Measurements from ENCODE around the gene DPM2.

Gene DPM2

GRCh38 chr9:127923046-127923445 is 14.6 kb downstream of the DPM2 start:
- no peak overlapping the region for H3K9ac ChIP-seq (ENCODE audit: low read length)

GRCh38 chr9:127921557-127922120 is 16.0 kb downstream of the DPM2 start:
- Histone ChIP-seq H2AFZ (ENCODE audit: low read depth, low read length, severe bottlenecking) (no peak overlapping the region), H3F3A (ENCODE audit: insufficient read depth) (0 out of 2 replicates have a peak, but pooled peaks cover 4% of the 10 kb centered on the region)

More at GRCh38 chr9:127923046-127923445, 14.6 kb downstream of the DPM2 start:
- H3K9me3 ChIP-seq (ENCODE audit: insufficient read depth, low read length): no peaks in the 10 kb centered on the region
- no peaks in the 10 kb centered on the region for H3K79me2 ChIP-seq (ENCODE audit: insufficient read depth, low read length)
- no peak overlapping the region for H3K4me3 ChIP-seq (ENCODE audit: insufficient read depth, low read length, poor library complexity, severe bottlenecking)
- no peak overlapping the region for H3K4me2 ChIP-seq (ENCODE audit: low read depth, low read length, poor library complexity, severe bottlenecking)
- H3K27ac ChIP-seq (ENCODE audit: low read depth, low read length): no peak overlapping the region
- H3K9me2 ChIP-seq (replicated peaks; ENCODE audit: insufficient read depth, low read length): no peaks in the 10 kb centered on the region
- no peaks in the 10 kb centered on the region for H3K36me3 ChIP-seq (ENCODE audit: low read length)
- no peaks in the 10 kb centered on the region for H3K27me3 ChIP-seq (ENCODE audit: low read length)
- H4K20me1 ChIP-seq (ENCODE audit: low read depth, low read length): no peaks in the 10 kb centered on the region
- H3F3A ChIP-seq (ENCODE audit: insufficient read depth): no peaks in the 10 kb centered on the region
- H2AFZ ChIP-seq (ENCODE audit: low read depth, low read length, severe bottlenecking): no peak overlapping the region
- TF ChIP-seq EZH2phosphoT487 (conservative IDR thresholded peaks at IDR 0.05; ENCODE audit: low read length) (no peak), CTCF (IDR thresholded peaks at IDR 0.05; ENCODE audit: insufficient read depth, low read length, poor library complexity, severe bottlenecking) (no peak)

DNA sequence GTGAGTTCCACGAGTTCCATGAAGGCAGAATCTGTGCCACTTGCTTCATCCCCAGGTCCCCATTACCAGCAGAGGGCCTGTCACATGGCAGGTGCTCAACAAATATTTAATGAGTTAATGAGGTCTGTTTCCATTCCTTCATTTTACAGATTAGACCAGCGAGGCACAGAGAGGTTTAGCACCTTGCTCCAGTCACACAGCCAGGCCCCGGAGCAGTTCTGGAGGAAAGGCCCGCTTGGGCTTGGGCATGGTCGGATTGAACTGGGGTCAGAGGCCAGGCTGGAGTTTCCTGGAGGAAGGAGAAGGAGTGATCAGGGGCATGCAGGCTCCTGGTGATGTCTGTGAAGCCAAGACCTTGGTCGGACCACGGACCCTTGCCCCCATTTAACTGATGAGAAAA is 16.9 kb downstream of the DPM2 start:
- Histone ChIP-seq H3K27ac (ENCODE audit: low read depth, low read length) (no peak overlapping the region), H3K27me3 (ENCODE audit: low read length) (no peaks in the 10 kb centered on the region), H4K20me1 (ENCODE audit: low read depth, low read length) (no peaks in the 10 kb centered on the region), H3K36me3 (ENCODE audit: low read length) (no peaks in the 10 kb centered on the region), H3K9me3 (ENCODE audit: insufficient read depth, low read length) (no peaks in the 10 kb centered on the region), H3F3A (ENCODE audit: insufficient read depth) (0 out of 2 replicates have a peak, but pooled peaks cover 8% of the 10 kb centered on the region), H3K4me2 (ENCODE audit: low read depth, low read length, poor library complexity, severe bottlenecking) (no peak overlapping the region), H3K9me2 (replicated peaks; ENCODE audit: insufficient read depth, low read length) (no peaks in the 10 kb centered on the region), H3K9ac (ENCODE audit: low read length) (no peak overlapping the region), H2AFZ (ENCODE audit: low read depth, low read length, severe bottlenecking) (no peak overlapping the region), H3K4me3 (ENCODE audit: insufficient read depth, low read length, poor library complexity, severe bottlenecking) (no peak overlapping the region), H3K79me2 (ENCODE audit: insufficient read depth, low read length) (no peaks in the 10 kb centered on the region)
- no peak for TF ChIP-seq EZH2phosphoT487 (conservative IDR thresholded peaks at IDR 0.05; ENCODE audit: low read length)
- no peak for TF ChIP-seq CTCF (IDR thresholded peaks at IDR 0.05; ENCODE audit: insufficient read depth, low read length, poor library complexity, severe bottlenecking)

More at GRCh38 chr9:127921557-127922120, 16.0 kb downstream of the DPM2 start:
- H3K4me2 ChIP-seq (ENCODE audit: low read depth, low read length, poor library complexity, severe bottlenecking): no peak overlapping the region
- no peak overlapping the region for H3K4me3 ChIP-seq (ENCODE audit: insufficient read depth, low read length, poor library complexity, severe bottlenecking)
- no peak for TF ChIP-seq EZH2phosphoT487 (conservative IDR thresholded peaks at IDR 0.05; ENCODE audit: low read length)
- peak; percentile 73 for TF ChIP-seq CTCF (IDR thresholded peaks at IDR 0.05; ENCODE audit: insufficient read depth, low read length, poor library complexity, severe bottlenecking)
- no peaks in the 10 kb centered on the region for H3K9me2 ChIP-seq (replicated peaks; ENCODE audit: insufficient read depth, low read length)
- no peak overlapping the region for H3K9ac ChIP-seq (ENCODE audit: low read length)
- H3K36me3 ChIP-seq (ENCODE audit: low read length): no peaks in the 10 kb centered on the region
- H3K9me3 ChIP-seq (ENCODE audit: insufficient read depth, low read length): no peaks in the 10 kb centered on the region
- H4K20me1 ChIP-seq (ENCODE audit: low read depth, low read length): no peaks in the 10 kb centered on the region
- H3K27me3 ChIP-seq (ENCODE audit: low read length): no peaks in the 10 kb centered on the region
- no peak overlapping the region for H3K27ac ChIP-seq (ENCODE audit: low read depth, low read length)
- H3K79me2 ChIP-seq (ENCODE audit: insufficient read depth, low read length): no peaks in the 10 kb centered on the region
